ENCODE results near the gene AXIN1. TPM values are rescaled to one million over a fixed set of nuclear protein-coding genes. Genes with fewer than 3 reads are reported as not detected.

Gene AXIN1
- total RNA-seq, 1 experiment from 2014 or later: 42.0 TPM

GRCh38 chr16:272633-273546 is 79.6 kb downstream of the AXIN1 start:
- TF ChIP-seq CTCF (conservative IDR thresholded peaks at IDR 0.05) (no peak), EZH2 (IDR thresholded peaks at IDR 0.05; ENCODE audit: low read depth) (no peak)
- no peaks in the 10 kb centered on the region for H3K79me2 ChIP-seq (ENCODE audit: low read depth)
- intact Hi-C loops (cut with micrococcal nuclease; ENCODE audit: unreplicated experiment): no loop called here
- H3K4me3 ChIP-seq: no peak overlapping the region
- 0 out of 2 replicates have a peak, but pooled peaks cover 5% of the 10 kb centered on the region for H3F3A ChIP-seq (ENCODE audit: insufficient read depth, low read depth)
- ChIA-PET POLR2A (ENCODE audit: unreplicated experiment) (interaction anchor here (0.5 kb wide), 1 partner anchor 80 kb away, joined by 7 read pairs; the partner anchor contains the start of gene AXIN1), CTCF (no interaction called here)
- H3K9me2 ChIP-seq (ENCODE audit: insufficient read depth): no peaks in the 10 kb centered on the region
- H3K27me3 ChIP-seq (ENCODE audit: insufficient read depth, low read depth): peaks cover 14% of the 10 kb centered on the region
- no peaks in the 10 kb centered on the region for H3K4me1 ChIP-seq (replicated peaks; ENCODE audit: insufficient read depth)
- H3K4me2 ChIP-seq: no peak overlapping the region
- no peak for DNase-seq
- no peaks in the 10 kb centered on the region for H3K9me3 ChIP-seq (ENCODE audit: insufficient read depth, low read depth)
- H4K20me1 ChIP-seq (ENCODE audit: insufficient read depth): no peaks in the 10 kb centered on the region
- no TSS peak for BruUV-seq (replicated peaks)
- H2AFZ ChIP-seq: no peak overlapping the region
- no peak overlapping the region for H3K27ac ChIP-seq
- H3K36me3 ChIP-seq (ENCODE audit: low read depth): no peaks in the 10 kb centered on the region

GRCh38 chr16:270381-271255 is 81.9 kb downstream of the AXIN1 start:
- H3K4me1 ChIP-seq (replicated peaks; ENCODE audit: insufficient read depth): no peaks in the 10 kb centered on the region

More at GRCh38 chr16:270381-271255, 81.9 kb downstream of the AXIN1 start:
- H3K27me3 ChIP-seq (ENCODE audit: insufficient read depth, low read depth): peaks cover 14% of the 10 kb centered on the region
- H3K4me3 ChIP-seq: no peak overlapping the region
- 0 out of 2 replicates have a peak, but pooled peaks cover 5% of the 10 kb centered on the region for H3F3A ChIP-seq (ENCODE audit: insufficient read depth, low read depth)
- TF ChIP-seq EZH2 (IDR thresholded peaks at IDR 0.05; ENCODE audit: low read depth) (no peak), CTCF (conservative IDR thresholded peaks at IDR 0.05) (no peak)
- POLR2A ChIA-PET (ENCODE audit: unreplicated experiment): no interaction called here
- CTCF ChIA-PET: no interaction called here
- no peak for DNase-seq
- H3K79me2 ChIP-seq (ENCODE audit: low read depth): no peaks in the 10 kb centered on the region
- no peaks in the 10 kb centered on the region for H3K9me2 ChIP-seq (ENCODE audit: insufficient read depth)
- H3K4me2 ChIP-seq: no peak overlapping the region
- intact Hi-C loops (cut with micrococcal nuclease; ENCODE audit: unreplicated experiment): no loop called here
- no TSS peak for BruUV-seq (replicated peaks)
- H3K36me3 ChIP-seq (ENCODE audit: low read depth): no peaks in the 10 kb centered on the region
- no peak overlapping the region for H3K27ac ChIP-seq
- H2AFZ ChIP-seq: no peak overlapping the region
- H3K9me3 ChIP-seq (ENCODE audit: insufficient read depth, low read depth): no peaks in the 10 kb centered on the region
- H4K20me1 ChIP-seq (ENCODE audit: insufficient read depth): no peaks in the 10 kb centered on the region

Measured in PC-9 (cell line).